K562 (cell line): ENCODE results near the gene UCHL5. TPM values are rescaled to one million over a fixed set of nuclear protein-coding genes. Genes with fewer than 3 reads are reported as not detected.
"Not testable (repeated sequence)": the region's sequence is repeated elsewhere in the genome, so short reads cannot be mapped to it uniquely, and the experiment has no call there.

Source experiments
- ATAC-seq: fragments of 200-7000 bp; cut with Tn5 transposase; 3 replicates; pipeline ENCODE4 v1.9.1; 2020; ENCODE audit warnings: moderate library complexity
- BruUV-seq: library from RNA; stranded (reverse); fragments of 400-500 nt; replicated peaks from 2 replicates; lab custom pipeline; 2021; lab: Mats Ljungman, UMichigan
- CTCF ChIA-PET: fragments of 300-600 bp; formaldehyde crosslinking; extraction: SDS; loops from one replicate; lab custom pipeline; 2021; ENCODE audit warnings: low intra/inter-chr PET ratio; lab: Yijun Ruan, JAX
- POLR2A ChIA-PET: fragments of 300-600, 350-650 bp; sonication (Branson Sonifier 250); formaldehyde crosslinking; extraction: SDS; loops from one replicate; lab custom pipeline; 2021; ENCODE audit warnings: antibody characterized with exemption, inconsistent platforms; lab: Yijun Ruan, JAX
- DNase-seq, 4 experiments: peaks; one replicate each; pipeline versions ENCODE4 v3.0.0 to v3.0.0-alpha.2; 2011 to 2018; ENCODE audit warnings: low spot score in 3 of 4, mixed read lengths in 3 of 4; ENCODE audit errors: extremely low read depth in 1 of 4
- FAIRE-seq: peaks from 2 replicates; lab custom pipeline; 2011; peaks lifted over from hg19 to GRCh38; lab: Jason Lieb, UNC
- H2AFZ ChIP-seq: 2 replicates; pipeline ENCODE4 v1.6.0; 2011; ENCODE audit warnings: low read depth, low read length, control low read depth, inconsistent platforms
- H3K27ac ChIP-seq: fragments of 200-600 bp; 3 replicates; pipeline ENCODE4 v1.8.0; 2011; ENCODE audit warnings: low read depth, mild to moderate bottlenecking, control low read depth, inconsistent platforms, low read length, moderate library complexity, mixed read lengths; ENCODE audit errors: extremely low read depth
- H3K27me3 ChIP-seq, 2 experiments: fragments of 300-600 bp in 1 of 2; 2 replicates in 1 of 2; 3 replicates in 1 of 2; pipeline versions ENCODE4 v1.6.0 to v1.8.0; 2011; ENCODE audit warnings: inconsistent platforms in 2 of 2, low read length in 2 of 2, mild to moderate bottlenecking in 1 of 2, mixed read lengths in 1 of 2, moderate library complexity in 1 of 2; ENCODE audit not compliant: control insufficient read depth in 2 of 2, insufficient read depth in 2 of 2
- H3K36me3 ChIP-seq: fragments of 300-600 bp; 3 replicates; pipeline ENCODE4 v1.8.0; 2011; ENCODE audit warnings: mild to moderate bottlenecking, low read length, inconsistent platforms; ENCODE audit not compliant: control insufficient read depth, insufficient read depth
- H3K4me1 ChIP-seq, 2 experiments: fragments of 200-600 bp in 1 of 2; replicated peaks in 1 of 2; 2 replicates in 1 of 2; 3 replicates in 1 of 2; pipeline versions ENCODE4 v1.5.1 to v1.8.0; 2011; ENCODE audit warnings: inconsistent platforms in 2 of 2, low read length in 2 of 2, mild to moderate bottlenecking in 1 of 2, mixed read lengths in 1 of 2, moderate library complexity in 1 of 2; ENCODE audit not compliant: control insufficient read depth in 2 of 2, insufficient read depth in 2 of 2
- H3K4me2 ChIP-seq: 2 replicates; pipeline ENCODE4 v1.6.1; 2011; ENCODE audit warnings: low read length, control low read depth, inconsistent platforms, mixed read lengths; ENCODE audit not compliant: insufficient read depth
- H3K4me3 ChIP-seq: fragments of 200-600 bp; sonication (generic), shearing (Covaris generic); 2 replicates; pipeline ENCODE4 v1.5.1; 2016; ENCODE audit warnings: control low read depth, inconsistent platforms
- H3K79me2 ChIP-seq: fragments of 200-600 bp; 3 replicates; pipeline ENCODE4 v1.8.0; 2011; ENCODE audit warnings: low read length, inconsistent platforms; ENCODE audit not compliant: control insufficient read depth, insufficient read depth
- H3K9ac ChIP-seq, 2 experiments: 2 replicates each; pipeline versions ENCODE4 v1.6.0 to v1.6.1; 2011; ENCODE audit warnings: low read depth in 2 of 2, low read length in 2 of 2, control low read depth in 1 of 2, inconsistent platforms in 1 of 2, mild to moderate bottlenecking in 1 of 2, mixed read lengths in 1 of 2; ENCODE audit not compliant: insufficient read depth in 1 of 2
- H3K9me1 ChIP-seq: one replicate; pipeline ENCODE4 v1.6.0; 2011; ENCODE audit warnings: inconsistent platforms, mild to moderate bottlenecking, low read length, moderate library complexity; ENCODE audit not compliant: control insufficient read depth, insufficient read depth
- H3K9me3 ChIP-seq: replicated peaks from 2 replicates; pipeline ENCODE4 v1.5.1; 2011; ENCODE audit warnings: low read depth, low read length, inconsistent platforms; ENCODE audit not compliant: control insufficient read depth, insufficient read depth
- H4K20me1 ChIP-seq: replicated peaks from 2 replicates; pipeline ENCODE4 v1.6.1; 2011; ENCODE audit warnings: low read length, inconsistent platforms, mixed read lengths; ENCODE audit not compliant: control insufficient read depth, insufficient read depth
- POLR2G ChIP-seq: fragments of 200-400 bp; formaldehyde crosslinking; IDR thresholded peaks from 2 replicates; pipeline ENCODE4 v1.6.1; 2017; ENCODE audit warnings: low read depth, mild to moderate bottlenecking, antibody characterized with exemption, low read length, moderate library complexity
- RBM22 ChIP-seq: fragments of 200-400 bp; formaldehyde crosslinking; IDR thresholded peaks from 2 replicates; pipeline ENCODE4 v1.6.1; 2018; ENCODE audit warnings: low read length, low read depth; ENCODE audit not compliant: poor library complexity, severe bottlenecking
- ZBTB33 ChIP-seq: sonication (generic); formaldehyde crosslinking; IDR thresholded peaks from 2 replicates; pipeline ENCODE4 v1.8.1; 2023; ENCODE audit warnings: mild to moderate bottlenecking, missing genetic modification reagents
- WGBS: fragments of 100-300 bp; shearing (Covaris generic); methylation state at CpG from one replicate; pipeline ENCODE4 v1.1.6; 2016; ENCODE audit warnings: low coverage, mixed read lengths; ENCODE audit not compliant: insufficient coverage; ENCODE audit errors: missing lambda C conversion rate; 5-methylcytosine and 5-hydroxymethylcytosine counted together
- in situ Hi-C: fragments of 300-500 bp; cut with MboI; formaldehyde crosslinking; loops from 4 replicates; pipeline ENCODE4 v1.15.0; 2018; ENCODE audit warnings: inconsistent platforms, mixed read lengths
- intact Hi-C: fragments of 100-400 bp; cut with micrococcal nuclease; formaldehyde crosslinking; loops from 2 replicates; pipeline ENCODE4 v1.14.2; 2022
- polyA plus RNA-seq, 8 experiments: library from polyadenylated mRNA; depleted of rRNA in 4 of 8; stranded (reverse) in 5 of 8; unstranded in 3 of 8; fragments of >200 nt; fragmentation: Nextera tagmentation in 2 of 8; fragmentation: Illumina TruSeq in 1 of 8; extraction: Ambion mirVana in 2 of 8; extraction: Trizol in 1 of 8; gene quantifications; 2 replicates each; pipeline versions ENCODE4 v1.2.1 to v1.2.3, GENCODE V29; 2011 to 2014; ENCODE audit warnings: inconsistent platforms in 1 of 8, missing spikeins in 1 of 8
- total RNA-seq, 7 experiments: library from RNA; depleted of rRNA in 6 of 7; stranded (reverse); fragments of >200 nt in 6 of 7; fragmentation: Illumina TruSeq in 2 of 7; extraction: Trizol in 2 of 7; gene quantifications; 2 replicates each; pipeline versions ENCODE4 v1.2.1 to v1.2.3, GENCODE V29; 2011 to 2021; ENCODE audit warnings: low replicate concordance in 1 of 7

Gene UCHL5
- total and polyA plus RNA-seq, 9 of the 15 experiments (the other 6 are each of a cell fraction or from before 2014, with no cell fraction given): 61.0 to 206 (median 122) TPM

DNA sequence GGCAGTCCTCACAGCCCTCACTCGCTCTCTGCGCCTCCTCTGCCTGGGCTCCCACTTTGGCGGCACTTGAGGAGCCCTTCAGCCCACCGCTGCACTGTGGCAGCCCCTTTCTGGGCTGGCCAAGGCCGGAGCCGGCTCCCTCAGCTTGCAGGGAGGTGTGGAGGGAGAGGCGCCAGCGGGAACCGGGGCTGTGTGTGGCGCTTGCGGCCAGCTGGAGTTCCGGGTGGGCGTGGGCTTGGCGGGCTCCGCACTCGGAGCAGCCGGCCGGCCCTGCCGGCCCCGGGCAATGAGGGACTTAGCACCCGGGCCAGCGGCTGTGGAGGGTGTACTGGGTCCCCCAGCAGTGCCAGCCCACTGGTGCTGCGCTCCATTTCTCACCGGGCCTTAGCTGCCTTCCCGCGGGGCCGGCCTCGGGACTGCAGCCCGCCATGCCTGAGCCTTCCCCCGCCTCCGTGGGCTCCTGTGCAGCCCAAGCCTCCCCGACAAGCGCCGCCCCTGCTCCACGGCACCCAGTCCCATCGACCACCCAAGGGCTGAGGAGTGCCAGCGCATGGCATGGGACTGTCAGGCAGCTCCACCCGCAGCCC, 72.3 kb downstream of the UCHL5 start:
- H3K9me3 ChIP-seq, H3K4me2 ChIP-seq, in situ Hi-C loops, H3K27ac ChIP-seq, H3K9me1 ChIP-seq, H2AFZ ChIP-seq, H3K27me3 ChIP-seq, BruUV-seq, H3K9ac ChIP-seq, H3K79me2 ChIP-seq, intact Hi-C loops, FAIRE-seq, ATAC-seq, DNase-seq, H3K4me3 ChIP-seq, H4K20me1 ChIP-seq, CTCF ChIA-PET: not testable (repeated sequence)
- TF ChIP-seq RBM22: peak; percentile 48
- peak; percentile 95 for TF ChIP-seq ZBTB33 (CRISPR knock-in tag)
- peak; percentile 67 for TF ChIP-seq POLR2G
- Histone ChIP-seq H3K36me3 (peaks cover 14% of the 10 kb centered on the region), H3K4me1 (peaks cover 11 to 26% of the 10 kb centered on the region in 2 experiments; a peak in 3 of 5 replicates)
- POLR2A ChIA-PET: interaction anchor here (2.6 kb wide), 1 partner anchor 9 kb away, joined by 20 read pairs; no protein-coding TSS in a partner anchor
- WGBS: 95% methylated on average over 27 of the region's 38 CpGs
